Mononuclear cell (primary cell): ENCODE data around the gene HDAC4. TPM values are rescaled to one million over a fixed set of nuclear protein-coding genes. Genes with fewer than 3 reads are reported as not detected.

Source experiments
- H3K27me3 ChIP-seq: 2 replicates; pipeline ENCODE4 v1.6.0; 2011; ENCODE audit warnings: low read length, control low read depth; ENCODE audit not compliant: insufficient read depth
- H3K4me1 ChIP-seq: 2 replicates; pipeline ENCODE4 v1.5.1; 2011; ENCODE audit warnings: mild to moderate bottlenecking, low read length, control low read depth; ENCODE audit not compliant: insufficient read depth
- H3K4me3 ChIP-seq: 2 replicates; pipeline ENCODE4 v1.5.1; 2011; ENCODE audit warnings: mild to moderate bottlenecking, low read length, moderate library complexity
- H3K9me3 ChIP-seq: 2 replicates; pipeline ENCODE4 v1.5.1; 2011; ENCODE audit warnings: low read depth, mild to moderate bottlenecking, control low read depth, low read length
- total RNA-seq: library from RNA; depleted of rRNA; stranded (reverse); fragments of >200 nt; gene quantifications from one replicate; pipeline ENCODE4 v1.2.3, GENCODE V29; 2012

The HDAC4 gene
- total RNA-seq, 1 donor = 27.7 TPM

- no peaks in the 10 kb centered on the region for H3K9me3 ChIP-seq
- no peaks in the 10 kb centered on the region for H3K4me1 ChIP-seq
- H3K4me3 ChIP-seq = no peak overlapping the region
- no peaks in the 10 kb centered on the region for H3K27me3 ChIP-seq
These were observed 205.4 kb downstream of the HDAC4 start for GRCh38 chr2:239195318-239195871.

GRCh38 chr2:239194731-239195317 is 206.0 kb downstream of the HDAC4 start:
- H3K4me1 ChIP-seq = no peaks in the 10 kb centered on the region
- H3K9me3 ChIP-seq = no peaks in the 10 kb centered on the region
- no peak overlapping the region for H3K4me3 ChIP-seq
- H3K27me3 ChIP-seq = no peaks in the 10 kb centered on the region

GRCh38 chr2:239193925-239194677 is 206.7 kb downstream of the HDAC4 start:
- Histone ChIP-seq H3K27me3 (no peaks in the 10 kb centered on the region), H3K4me1 (no peaks in the 10 kb centered on the region), H3K4me3 (no peak overlapping the region), H3K9me3 (no peaks in the 10 kb centered on the region)

DNA sequence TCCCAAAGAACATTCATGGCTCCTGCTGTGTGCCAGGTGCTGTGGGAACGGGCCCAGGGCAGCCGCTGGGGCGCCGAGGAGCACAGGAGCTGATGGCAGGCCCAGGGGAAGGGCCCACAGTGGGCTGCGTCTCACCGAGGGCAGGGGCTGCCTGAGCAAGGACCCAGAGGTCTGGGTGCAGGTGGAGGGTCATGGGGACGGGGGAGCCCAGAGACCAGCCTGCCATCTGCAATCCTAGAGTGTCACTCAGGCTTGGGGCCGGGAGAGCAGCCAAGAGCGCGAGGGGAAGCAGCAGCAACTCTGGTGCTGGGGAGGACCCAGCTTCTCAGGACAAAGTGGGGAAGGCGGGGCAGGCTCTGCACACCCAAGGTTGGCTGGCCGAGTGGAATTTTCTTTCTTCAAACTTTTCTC is 207.4 kb downstream of the HDAC4 start:
- H3K27me3 ChIP-seq = no peaks in the 10 kb centered on the region
- H3K4me1 ChIP-seq = no peaks in the 10 kb centered on the region
- no peak overlapping the region for H3K4me3 ChIP-seq
- no peaks in the 10 kb centered on the region for H3K9me3 ChIP-seq

GRCh38 chr2:239192975-239193374 is 207.8 kb downstream of the HDAC4 start:
- H3K4me3 ChIP-seq = no peak overlapping the region

GRCh38 chr2:239192456-239192855 is 208.4 kb downstream of the HDAC4 start:
- H3K4me1 ChIP-seq = no peaks in the 10 kb centered on the region
- H3K4me3 ChIP-seq = no peak overlapping the region

More at GRCh38 chr2:239192975-239193374, 207.8 kb downstream of the HDAC4 start:
- Histone ChIP-seq H3K27me3 (no peaks in the 10 kb centered on the region), H3K4me1 (no peaks in the 10 kb centered on the region), H3K9me3 (no peaks in the 10 kb centered on the region)

DNA sequence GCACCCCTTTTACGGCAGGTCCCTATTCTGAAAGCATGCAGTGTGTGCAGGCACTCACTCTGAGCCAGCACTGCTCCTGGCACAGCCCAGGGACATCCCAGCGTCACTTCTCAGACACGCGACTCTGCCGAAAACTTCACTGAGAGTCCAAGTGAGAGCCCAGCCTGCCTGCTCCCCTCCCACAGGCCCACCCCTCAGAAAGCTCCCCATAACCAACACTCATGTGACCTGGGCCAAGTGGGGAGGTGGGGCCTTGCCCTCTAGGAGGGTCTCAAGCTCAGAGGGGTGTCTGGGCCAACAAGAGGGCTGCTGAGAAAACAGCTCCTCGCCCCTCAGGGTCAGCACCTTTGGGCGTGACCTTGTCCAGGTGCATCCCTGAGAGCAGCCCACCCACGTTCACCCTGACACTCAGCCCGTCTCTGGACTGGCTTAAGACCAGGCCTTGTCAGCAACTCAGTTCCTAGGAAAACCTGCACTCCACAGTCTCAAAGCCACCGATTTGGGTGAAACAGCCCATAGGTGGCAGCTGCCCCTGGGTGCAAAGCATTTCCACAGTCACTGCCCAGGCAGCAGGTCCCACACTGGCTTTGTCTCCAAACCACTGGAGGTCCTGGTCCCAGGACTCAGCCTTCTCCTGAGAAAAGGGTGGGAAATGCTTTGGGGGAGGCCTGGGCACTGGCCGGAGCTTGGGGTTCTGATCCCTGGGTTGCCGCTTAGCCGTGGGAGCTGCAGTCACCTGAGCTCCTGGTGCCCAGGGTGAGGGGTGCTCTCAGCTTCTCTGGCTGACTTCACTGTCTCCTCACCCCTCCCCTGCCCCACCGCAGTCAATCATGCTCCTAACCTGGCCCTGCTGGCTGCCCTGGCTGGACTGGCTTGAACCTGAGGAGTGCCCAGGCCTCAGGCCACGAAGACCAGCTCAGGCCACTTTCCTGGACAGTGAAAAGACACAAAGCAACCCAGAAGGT is 209.6 kb downstream of the HDAC4 start:
- Histone ChIP-seq H3K4me3 (no peak overlapping the region), H3K4me1 (no peaks in the 10 kb centered on the region), H3K27me3 (no peaks in the 10 kb centered on the region), H3K9me3 (no peaks in the 10 kb centered on the region)

More at GRCh38 chr2:239192456-239192855, 208.4 kb downstream of the HDAC4 start:
- Histone ChIP-seq H3K27me3 (no peaks in the 10 kb centered on the region), H3K9me3 (no peaks in the 10 kb centered on the region)

DNA sequence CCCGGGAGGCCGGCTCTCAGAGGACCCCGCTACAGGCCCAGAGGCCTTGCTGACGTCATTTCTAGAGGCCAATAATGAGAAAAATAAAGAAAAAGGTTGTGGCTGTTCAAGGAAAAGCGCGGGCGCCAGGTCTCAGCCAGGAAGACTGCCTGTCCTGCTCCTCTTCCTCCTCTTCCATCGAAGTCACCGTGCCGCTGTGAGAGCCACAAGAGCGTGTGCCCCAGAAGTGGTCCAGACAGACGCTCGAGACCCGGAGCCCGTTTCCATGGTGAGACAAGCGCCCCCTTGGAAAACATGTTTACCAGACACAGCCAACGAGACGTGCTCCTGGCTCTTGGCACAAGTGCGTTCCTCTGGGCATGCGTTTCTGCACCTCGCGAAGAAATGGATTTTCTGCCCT is 210.5 kb downstream of the HDAC4 start:
- no peak overlapping the region for H3K4me3 ChIP-seq
- H3K9me3 ChIP-seq = no peaks in the 10 kb centered on the region
- no peaks in the 10 kb centered on the region for H3K27me3 ChIP-seq

DNA sequence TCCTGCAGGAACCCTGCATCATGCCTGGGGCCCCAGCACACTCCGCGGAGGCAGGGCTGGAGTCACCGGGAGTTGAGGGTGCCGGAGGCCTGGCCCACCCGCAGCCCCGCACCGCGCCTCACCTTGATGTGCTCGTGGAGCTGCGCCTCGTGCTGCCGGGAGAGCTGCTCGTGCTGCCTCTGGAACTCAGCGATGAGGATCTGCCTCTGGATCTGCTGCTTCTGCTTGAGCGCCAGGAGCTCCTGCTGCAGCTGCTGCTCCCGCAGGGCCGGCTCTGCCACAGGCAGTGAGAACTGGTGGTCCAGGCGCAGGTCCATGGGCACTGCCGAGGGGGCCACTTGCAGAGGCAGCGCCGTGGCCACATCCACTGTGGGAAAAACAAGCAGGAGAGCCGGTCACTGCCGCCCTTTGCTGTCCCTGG is 211.1 kb downstream of the HDAC4 start:
- Histone ChIP-seq H3K9me3 (no peaks in the 10 kb centered on the region), H3K27me3 (no peaks in the 10 kb centered on the region), H3K4me1 (no peaks in the 10 kb centered on the region), H3K4me3 (no peak overlapping the region)

More for the DNA sequence above, 210.5 kb downstream of the HDAC4 start:
- no peaks in the 10 kb centered on the region for H3K4me1 ChIP-seq

DNA sequence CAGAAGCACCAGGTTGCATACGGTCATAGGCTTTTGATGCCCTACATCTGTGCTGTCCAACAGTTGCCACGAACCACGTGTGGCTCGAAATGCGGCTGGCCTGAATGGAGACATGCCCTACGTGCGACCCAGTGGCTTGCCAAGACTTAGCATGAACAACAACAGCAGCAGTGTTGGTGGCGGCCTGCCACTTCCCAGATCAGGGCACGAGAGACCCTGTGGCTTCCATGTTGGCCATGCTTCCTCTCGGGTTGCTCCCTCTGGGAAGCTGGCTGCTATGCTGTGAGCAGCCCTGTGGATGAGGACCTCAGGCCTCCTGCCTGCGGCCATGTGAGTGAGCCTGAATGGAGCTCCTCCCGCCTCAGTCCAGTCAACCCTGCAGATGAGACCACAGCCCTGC is 212.3 kb downstream of the HDAC4 start:
- H3K4me3 ChIP-seq = no peak overlapping the region
- H3K27me3 ChIP-seq = no peaks in the 10 kb centered on the region
- H3K4me1 ChIP-seq = no peaks in the 10 kb centered on the region
- no peaks in the 10 kb centered on the region for H3K9me3 ChIP-seq

DNA sequence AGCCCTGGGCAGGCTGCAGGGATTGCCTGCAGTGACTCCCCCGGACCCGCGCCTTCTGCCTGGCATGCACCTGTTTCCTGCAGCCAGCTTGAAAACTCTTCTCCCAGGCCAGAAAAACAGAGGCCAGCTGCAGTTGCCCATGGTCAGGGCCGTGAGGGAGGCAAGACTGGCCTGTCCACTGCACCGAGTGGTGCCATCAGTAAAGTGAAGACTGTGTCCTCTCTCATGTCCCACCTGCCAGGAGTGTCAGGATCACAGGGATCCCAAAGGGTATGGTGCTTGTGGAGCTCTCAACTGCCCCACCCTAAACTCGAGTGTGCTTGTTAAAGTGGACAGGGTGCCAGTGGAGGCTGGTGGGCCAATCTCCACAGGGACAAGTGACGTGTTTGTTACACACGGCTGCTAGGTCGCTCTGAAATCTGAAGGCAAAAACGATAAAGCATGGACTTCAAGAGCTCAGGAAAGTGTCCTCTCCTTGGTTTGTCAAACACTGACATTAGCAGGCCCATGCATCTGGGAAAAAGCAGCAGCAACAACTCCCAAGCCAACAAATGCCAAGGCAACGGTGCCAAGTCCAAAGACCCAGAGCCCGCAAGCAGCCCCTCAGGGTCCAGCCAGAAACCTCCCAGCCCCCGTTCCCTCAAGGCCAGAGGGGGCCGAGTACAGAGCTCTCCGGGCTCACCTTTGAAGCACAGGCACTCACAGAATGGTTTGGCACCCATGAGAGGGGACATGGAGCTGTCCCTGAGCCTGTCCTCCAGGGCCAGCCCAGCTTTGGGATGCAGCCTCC is 213.2 kb downstream of the HDAC4 start:
- Histone ChIP-seq H3K27me3 (no peaks in the 10 kb centered on the region), H3K4me1 (no peaks in the 10 kb centered on the region), H3K9me3 (no peaks in the 10 kb centered on the region), H3K4me3 (no peak overlapping the region)

DNA sequence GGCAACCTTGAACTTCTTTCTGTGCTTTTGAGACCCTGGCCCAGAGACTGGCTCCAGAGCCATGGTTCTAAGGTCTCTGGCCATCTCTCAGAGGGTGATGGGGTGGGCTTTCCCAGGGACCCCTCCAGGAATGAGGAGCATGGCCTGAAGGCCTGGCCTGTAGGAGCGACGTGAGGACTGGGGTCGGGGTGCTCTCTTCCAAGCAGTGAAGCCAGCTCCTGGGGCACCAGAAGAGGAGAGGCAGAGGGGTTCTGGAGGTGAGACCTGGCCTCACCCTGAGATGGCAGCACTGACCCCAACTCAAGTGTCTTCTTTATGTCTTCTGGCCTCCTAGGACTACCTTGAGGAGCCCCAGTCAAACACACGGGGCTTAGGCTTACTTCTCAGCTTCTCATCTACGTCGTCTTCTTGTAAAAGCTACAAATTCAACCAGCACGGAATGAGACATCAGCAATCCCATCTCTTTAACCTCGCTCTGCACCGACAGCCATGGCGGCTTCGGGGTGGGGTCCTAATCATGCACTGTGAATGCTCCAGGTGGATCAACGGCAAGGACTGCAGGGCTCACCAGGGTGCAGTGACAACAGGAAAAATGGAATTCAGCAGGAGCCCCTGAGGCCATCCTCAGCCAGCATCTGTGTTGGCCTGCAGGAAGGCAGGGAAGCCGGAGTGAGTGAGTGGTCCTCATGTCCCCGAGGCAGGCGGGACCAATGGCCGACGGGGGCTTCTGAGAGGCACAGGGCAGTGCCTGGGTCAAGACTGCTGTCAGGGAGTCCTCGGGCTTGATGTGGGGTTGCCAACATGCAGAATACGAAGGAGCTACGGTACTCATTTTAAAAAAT is 214.1 kb downstream of the HDAC4 start:
- Histone ChIP-seq H3K4me1 (no peaks in the 10 kb centered on the region), H3K9me3 (no peaks in the 10 kb centered on the region), H3K4me3 (no peak overlapping the region), H3K27me3 (no peaks in the 10 kb centered on the region)

GRCh38 chr2:239184968-239185903 is 215.6 kb downstream of the HDAC4 start:
- Histone ChIP-seq H3K27me3 (no peaks in the 10 kb centered on the region), H3K4me3 (no peak overlapping the region), H3K4me1 (no peaks in the 10 kb centered on the region), H3K9me3 (no peaks in the 10 kb centered on the region)
